RPMI7951 (cell line): ENCODE measurements around the gene NUP85. TPM values are rescaled to one million over a fixed set of nuclear protein-coding genes. Genes with fewer than 3 reads are reported as not detected.
A peak's percentile ranks its signal among the peaks of the same experiment; 100 is the strongest.
"Not testable (repeated sequence)": the region's sequence is repeated elsewhere in the genome, so short reads cannot be mapped to it uniquely, and the experiment has no call there.

ENCODE experiments used
- DNase-seq: peaks from one replicate; pipeline ENCODE4 v3.0.0-alpha.2; 2012; ENCODE audit warnings: low read depth
- total RNA-seq: library from RNA; depleted of rRNA; stranded (reverse); fragments of >200 nt; shearing (Covaris generic); gene quantifications from 2 replicates; pipeline ENCODE4 v1.2.3, GENCODE V29; 2014; rRNA removed

NUP85 gene
- total RNA-seq, 1 experiment from 2014 or later, result 62.7 TPM

DNA sequence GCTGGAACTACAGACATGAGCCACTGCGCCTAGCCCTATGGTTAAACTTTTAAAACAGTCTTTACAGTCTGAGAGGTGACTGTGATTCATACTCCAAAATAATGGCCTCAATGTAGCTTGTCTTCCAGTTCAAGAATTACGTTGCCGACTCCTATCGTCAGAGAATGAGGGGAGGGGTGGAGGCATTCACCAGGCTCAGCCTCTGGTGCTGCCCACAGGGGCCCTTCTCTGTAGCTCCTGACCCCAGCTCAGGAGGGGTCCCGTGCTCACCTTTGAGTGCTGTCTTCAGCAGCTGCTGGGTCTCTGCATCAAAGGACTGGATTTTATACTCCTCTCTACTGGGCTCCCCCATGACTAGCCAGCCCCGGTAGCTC, 64.4 kb downstream of the NUP85 start:
- DNase-seq, result no peak

DNA sequence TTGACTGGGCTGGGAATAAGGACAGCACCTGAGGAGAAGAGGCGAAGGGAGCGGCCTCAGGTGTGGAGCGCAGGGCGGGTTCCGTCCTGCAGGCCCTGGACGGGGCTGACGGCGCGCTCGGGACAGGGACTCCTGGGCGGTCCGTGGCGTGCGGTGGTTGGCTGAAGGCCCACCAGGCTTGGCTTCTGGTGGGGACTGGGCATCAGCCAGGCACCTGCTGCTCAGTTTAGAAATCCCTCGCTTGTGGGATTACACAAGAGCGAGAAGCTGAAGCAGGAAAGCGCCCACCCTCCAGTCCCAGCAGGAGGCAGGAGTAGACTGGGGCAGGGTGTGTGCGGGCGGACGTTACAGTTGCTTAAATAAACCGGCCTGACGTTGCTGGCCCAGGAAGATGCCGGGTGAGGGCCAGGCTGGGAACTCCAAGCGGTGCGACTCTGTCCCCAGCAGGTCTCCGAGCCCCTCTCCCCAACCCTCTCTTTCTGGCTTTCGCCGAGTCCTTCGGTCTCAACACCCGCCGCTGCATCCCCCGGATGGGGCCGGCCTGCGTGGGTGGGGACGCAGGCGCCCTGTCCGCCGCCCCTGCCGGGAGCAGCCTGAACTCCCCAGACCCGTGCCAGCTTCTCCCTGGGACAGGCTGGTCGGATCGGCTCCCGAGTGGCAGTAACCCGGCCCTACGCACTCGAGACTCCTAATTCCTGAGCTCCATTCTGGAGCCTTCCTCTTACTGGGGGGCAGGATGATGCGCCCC, 64.9 kb downstream of the NUP85 start:
- peak; percentile 67 for DNase-seq

DNA sequence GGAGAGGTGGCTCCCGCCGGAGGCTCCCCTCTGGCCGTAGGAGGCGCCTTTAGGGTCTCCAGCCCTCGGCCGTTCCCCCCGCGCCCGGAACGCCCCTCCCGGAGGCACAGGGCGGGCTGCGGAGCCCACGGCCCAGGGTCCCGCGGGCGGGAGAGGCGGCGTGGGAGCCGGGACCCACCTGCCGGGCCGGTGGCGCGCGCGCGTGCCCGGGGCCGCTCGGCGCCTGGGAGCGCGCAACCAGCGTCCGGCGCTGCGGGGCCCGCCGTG, 65.4 kb downstream of the NUP85 start, which contains the start of gene MIF4GD:
Gene MIF4GD (minus strand): TSS at position 266 of the 267 bp plus-strand sequence. CDS start 1,036 bp downstream, outside the sequence.
- no peak for DNase-seq

DNA sequence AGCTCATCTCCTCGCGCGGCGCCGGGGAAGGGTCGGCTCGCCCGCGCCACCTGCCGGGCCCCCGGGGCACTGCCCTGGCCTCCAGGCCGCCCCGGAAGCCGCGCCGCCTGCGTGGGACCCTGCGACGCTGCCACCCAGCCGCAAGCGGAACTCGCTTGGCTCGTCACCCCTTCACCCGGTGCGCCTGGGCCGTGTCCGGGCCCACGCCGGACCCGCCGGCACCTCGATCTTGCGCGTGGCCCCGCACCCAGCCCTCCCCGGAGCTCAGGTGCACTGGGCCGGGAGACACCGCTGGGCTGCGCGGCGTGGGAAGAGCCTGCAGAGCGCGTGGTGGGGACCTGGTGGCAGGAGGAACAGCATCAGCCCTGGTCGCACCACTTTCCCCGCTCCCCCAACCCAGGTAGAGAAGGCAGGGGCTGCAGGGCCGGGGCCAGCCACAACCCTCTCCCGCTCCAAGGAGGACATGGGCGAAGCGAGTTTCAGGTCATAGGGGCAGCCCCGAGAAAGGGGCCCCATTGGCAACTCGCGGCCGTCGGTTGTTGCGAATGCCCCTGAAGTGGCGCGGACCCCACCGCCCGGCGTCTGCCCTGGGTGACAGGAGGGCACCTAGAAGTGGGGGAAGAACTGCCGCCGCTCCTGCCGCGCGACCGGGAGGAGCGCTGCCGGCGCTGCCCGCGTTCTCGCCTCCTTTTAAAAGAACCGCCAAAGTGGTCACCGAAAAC, 65.9 kb downstream of the NUP85 start:
- DNase-seq, result peak; percentile 68

DNA sequence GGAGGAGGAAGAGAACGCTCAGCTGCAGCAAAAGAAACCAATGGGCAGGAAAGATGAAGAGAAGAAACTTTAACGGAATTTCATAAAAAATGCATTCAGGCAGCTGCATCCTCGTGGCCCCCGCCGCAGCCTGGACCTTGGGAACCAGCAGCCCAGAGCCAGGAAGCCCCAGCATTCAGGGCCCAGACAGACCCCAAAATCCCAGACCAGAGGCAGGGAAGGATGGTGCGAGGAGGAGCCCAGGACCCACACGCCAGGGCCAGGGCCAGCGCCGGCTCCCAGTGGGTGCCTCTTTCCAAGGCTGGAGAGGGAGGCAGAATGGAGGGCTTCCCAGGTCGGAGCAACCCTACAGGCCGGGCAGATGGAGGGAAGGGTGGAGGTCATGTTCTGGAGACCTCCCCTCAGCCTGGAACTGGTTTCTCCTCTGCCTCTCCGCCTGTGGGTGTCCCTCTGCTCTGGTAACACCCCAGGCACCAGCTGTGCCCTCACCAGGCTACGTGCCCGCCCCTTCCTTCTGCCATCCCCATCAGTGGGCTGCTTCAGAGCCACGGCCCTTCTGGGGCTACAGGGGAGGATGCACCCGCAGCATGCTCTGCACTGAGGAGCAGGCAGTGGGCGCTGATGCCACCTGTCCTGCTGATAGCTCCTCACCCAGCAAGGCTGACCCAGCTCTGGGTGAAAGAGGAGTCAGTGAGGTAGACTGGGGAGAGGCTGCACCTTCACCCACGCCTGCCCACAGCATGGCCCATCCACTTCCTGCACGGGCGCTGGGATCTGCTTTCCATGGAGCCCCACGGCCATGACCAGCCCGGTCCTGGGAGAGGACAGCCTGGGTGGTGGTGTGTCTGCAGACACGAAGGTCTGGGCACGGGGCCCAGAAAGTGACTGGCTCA, 66.7 kb downstream of the NUP85 start:
- peak; percentile 51 for DNase-seq

DNA sequence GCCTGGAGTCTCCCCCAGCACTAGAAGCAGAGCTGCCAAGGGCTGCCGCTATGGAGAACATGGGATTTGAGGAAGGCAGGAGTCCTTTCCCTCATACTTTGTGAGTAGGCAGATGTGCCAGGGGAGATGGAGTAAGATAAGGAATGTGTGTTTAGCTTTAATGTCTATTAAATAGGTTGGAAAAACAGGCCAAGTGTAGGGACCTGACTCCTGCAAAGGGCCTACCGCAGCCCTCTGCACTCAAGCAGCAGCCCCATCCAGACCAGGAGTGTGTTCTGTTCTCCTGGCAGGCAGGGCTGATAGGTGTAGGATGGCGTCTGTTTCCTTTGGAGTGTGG, 67.3 kb downstream of the NUP85 start:
- no peak for DNase-seq

DNA sequence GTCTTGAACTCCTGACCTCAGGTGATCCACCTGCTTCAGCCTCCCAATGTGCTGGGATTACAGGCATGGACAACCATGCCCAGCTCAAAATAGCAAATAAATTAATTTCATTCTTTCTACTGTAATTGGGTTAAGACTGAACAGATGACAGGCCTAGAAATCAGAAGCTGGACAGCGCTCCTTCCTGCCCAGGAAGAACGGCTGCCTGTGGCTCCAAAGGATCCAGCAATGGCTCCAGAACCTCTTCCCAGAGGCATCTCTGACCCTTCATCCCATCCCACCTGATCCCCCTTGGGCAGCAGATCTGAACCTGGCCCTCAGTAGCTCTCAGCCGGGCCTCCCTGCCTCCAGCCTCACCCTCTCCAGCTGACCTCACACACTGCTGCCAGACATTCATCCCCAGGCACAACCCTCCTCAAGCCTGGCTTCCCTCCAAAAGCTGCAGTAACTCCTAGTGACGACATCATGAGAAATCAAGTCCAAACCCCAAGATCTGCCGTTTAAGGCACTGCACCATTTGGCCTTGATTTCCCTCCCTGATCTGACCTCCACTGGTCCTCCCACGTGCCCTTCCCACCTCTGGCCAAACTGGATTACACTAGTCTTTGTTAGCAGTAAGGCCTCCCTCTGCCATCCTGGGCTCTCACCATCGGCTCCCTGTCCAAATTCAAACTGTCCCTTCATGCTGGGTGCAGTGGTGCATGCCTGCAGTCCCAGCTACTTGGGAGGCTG, 68.7 kb downstream of the NUP85 start:
- DNase-seq, result peak; percentile 65

DNA sequence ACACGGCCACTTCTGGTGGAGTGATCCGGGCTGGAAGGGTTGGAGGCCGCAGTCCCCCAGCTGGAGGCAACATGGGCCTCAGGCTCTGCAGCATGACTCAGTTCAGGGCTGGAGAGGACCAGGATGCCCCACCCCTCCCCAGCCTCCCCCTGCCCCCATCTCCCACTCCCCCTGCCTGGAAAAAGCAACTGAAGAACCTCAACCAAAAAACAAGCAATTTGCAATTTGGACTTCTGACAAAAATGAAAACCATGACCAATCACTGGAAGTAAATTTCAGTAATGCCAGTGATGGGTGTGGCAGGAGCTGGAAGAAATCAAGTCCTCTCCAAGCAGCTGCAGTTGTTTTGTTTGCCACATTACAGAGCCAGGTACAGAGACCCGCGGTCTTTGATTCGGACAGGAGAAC, 72.2 kb downstream of the NUP85 start:
- peak; percentile 64 for DNase-seq

DNA sequence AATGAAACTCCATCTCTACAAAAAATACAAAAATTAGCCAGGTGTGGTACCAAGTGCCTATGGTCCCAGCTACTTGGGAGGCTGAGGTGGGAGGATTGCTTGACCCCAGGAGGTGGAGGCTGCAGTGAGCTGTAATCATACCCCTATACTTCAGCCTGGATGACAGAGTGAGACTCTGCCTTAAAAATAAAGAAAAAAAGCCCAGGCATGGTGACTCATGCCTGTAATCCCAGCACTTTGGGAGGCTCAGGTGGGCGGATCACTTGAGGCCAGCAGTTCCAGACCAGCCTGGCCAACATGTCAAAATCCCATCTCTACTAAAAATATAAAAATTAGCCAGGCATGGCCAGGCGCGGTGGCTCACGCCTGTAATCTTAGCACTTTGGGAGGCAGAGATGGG, 74.7 kb downstream of the NUP85 start:
- not testable (repeated sequence) for DNase-seq

DNA sequence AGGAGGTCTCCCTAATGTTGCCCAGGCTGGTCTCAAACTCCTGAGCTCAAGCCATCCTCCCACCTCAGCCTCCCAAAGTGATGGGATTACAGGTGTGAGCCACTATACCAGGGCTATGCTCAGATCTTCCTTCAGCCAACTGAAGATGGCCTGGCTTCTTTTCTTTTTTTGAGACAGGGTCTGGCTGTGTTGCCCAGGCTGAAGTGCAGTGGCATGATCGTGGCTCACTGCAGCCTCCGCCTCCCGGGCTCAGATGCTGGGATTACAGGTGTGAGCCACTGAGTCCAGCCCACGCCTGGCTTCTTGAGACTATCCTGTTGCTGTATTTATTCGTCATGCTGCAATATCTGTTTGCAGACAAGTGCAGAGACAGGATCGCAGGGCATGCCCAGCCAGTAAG, 79.6 kb downstream of the NUP85 start:
- DNase-seq, result no peak

Other genes starting within 250 kb of the NUP85 start
- 0.10 and 0.60 TPM in 2 replicates for gene HID1, start 232.9 kb upstream of the NUP85 start, total RNA-seq
- 8.4 and 8.9 TPM in 2 replicates for gene CDR2L, start 218.0 kb upstream of the NUP85 start, total RNA-seq
- gene MRPL58, start 193.0 kb upstream of the NUP85 start, total RNA-seq, result 48.8 and 69.0 TPM in 2 replicates
- gene ATP5PD, start 158.7 kb upstream of the NUP85 start, total RNA-seq, result 369 and 413 TPM in 2 replicates
- gene KCTD2, start 158.5 kb upstream of the NUP85 start, total RNA-seq, result 11.8 and 13.5 TPM in 2 replicates
- gene SLC16A5, start 117.7 kb upstream of the NUP85 start, total RNA-seq, result 6.6 and 8.8 TPM in 2 replicates
- gene ARMC7, start 95.7 kb upstream of the NUP85 start, total RNA-seq, result 3.7 and 4.3 TPM in 2 replicates
- gene NT5C, start 73.9 kb upstream of the NUP85 start, total RNA-seq, result 78.1 and 78.9 TPM in 2 replicates
- gene JPT1, start 51.2 kb upstream of the NUP85 start, total RNA-seq, result 281 and 336 TPM in 2 replicates
- gene SUMO2, start 22.7 kb upstream of the NUP85 start, total RNA-seq, result 128 and 141 TPM in 2 replicates
- gene GGA3, start 55.9 kb downstream of the NUP85 start, total RNA-seq, result 6.4 and 8.4 TPM in 2 replicates
- 54.8 and 58.2 TPM in 2 replicates for gene MRPS7, start 56.2 kb downstream of the NUP85 start, total RNA-seq
- gene MIF4GD, start 65.6 kb downstream of the NUP85 start, total RNA-seq, result 7.4 and 9.3 TPM in 2 replicates
- 7.3 and 7.9 TPM in 2 replicates for gene SLC25A19, start 83.8 kb downstream of the NUP85 start, total RNA-seq
- gene GRB2, start 200.0 kb downstream of the NUP85 start, total RNA-seq, result 75.1 and 82.3 TPM in 2 replicates